DND-41 (cell line): ENCODE results near the gene SNX25.

Experiments
- EZH2 ChIP-seq: IDR thresholded peaks from 3 replicates; pipeline ENCODE4 v1.6.1; 2012; ENCODE audit warnings: borderline replicate concordance, low read depth, mild to moderate bottlenecking, moderate library complexity, low read length, inconsistent platforms; ENCODE audit not compliant: severe bottlenecking
- TF ChIP-seq, protein P1 (sequence below): IDR thresholded peaks from 2 replicates; pipeline ENCODE4 v1.5.1; 2012; ENCODE audit warnings: borderline replicate concordance, low read length, moderate library complexity, mild to moderate bottlenecking; ENCODE audit not compliant: poor library complexity, severe bottlenecking; ENCODE audit errors: extremely low read depth

DNA sequence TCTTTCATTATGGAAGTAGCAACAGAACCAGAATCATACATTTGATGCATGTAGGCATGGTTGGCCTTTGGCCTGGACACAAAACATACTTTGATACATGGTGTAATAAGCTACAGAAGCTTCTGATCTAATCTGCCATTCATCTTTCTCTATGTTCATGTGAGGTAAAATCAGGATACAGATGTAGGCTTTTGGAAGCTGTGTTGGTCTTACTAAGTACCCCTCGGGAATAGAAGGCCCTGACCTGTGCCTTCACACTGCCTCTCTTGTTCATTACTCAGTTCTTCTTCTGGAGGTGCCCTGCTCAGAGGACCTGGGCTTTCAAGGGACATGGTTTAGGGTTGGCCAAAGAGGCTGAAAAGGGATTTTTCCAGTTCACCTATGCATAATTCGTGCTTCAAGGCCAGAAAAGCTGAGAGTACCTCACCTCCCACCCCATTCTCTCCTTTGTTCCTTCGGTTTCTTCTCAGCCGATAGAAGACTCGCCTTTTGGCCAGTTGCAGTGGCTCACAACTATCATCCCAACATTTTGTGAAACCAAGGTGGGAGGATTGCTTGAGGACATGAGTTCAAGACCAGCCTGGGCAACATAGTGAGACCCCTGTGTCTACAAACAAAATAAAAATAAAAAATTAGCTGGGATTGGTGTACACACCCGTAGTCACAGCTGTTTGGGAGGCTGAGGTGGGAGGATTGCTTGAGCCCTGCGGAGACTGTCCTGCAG is 25.9 kb downstream of the SNX25 start:
- TF ChIP-seq, protein P1, sequence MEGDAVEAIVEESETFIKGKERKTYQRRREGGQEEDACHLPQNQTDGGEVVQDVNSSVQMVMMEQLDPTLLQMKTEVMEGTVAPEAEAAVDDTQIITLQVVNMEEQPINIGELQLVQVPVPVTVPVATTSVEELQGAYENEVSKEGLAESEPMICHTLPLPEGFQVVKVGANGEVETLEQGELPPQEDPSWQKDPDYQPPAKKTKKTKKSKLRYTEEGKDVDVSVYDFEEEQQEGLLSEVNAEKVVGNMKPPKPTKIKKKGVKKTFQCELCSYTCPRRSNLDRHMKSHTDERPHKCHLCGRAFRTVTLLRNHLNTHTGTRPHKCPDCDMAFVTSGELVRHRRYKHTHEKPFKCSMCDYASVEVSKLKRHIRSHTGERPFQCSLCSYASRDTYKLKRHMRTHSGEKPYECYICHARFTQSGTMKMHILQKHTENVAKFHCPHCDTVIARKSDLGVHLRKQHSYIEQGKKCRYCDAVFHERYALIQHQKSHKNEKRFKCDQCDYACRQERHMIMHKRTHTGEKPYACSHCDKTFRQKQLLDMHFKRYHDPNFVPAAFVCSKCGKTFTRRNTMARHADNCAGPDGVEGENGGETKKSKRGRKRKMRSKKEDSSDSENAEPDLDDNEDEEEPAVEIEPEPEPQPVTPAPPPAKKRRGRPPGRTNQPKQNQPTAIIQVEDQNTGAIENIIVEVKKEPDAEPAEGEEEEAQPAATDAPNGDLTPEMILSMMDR, result no peak
- TF ChIP-seq EZH2, result no peak
